ENCODE results near the gene CHN2. TPM values are rescaled to one million over a fixed set of nuclear protein-coding genes. Genes with fewer than 3 reads are reported as not detected.
"Not testable (repeated sequence)": the region's sequence is repeated elsewhere in the genome, so short reads cannot be mapped to it uniquely, and the experiment has no call there.

Gene CHN2
- total RNA-seq, 1 donor from 2014 or later, result 8.0 TPM

DNA sequence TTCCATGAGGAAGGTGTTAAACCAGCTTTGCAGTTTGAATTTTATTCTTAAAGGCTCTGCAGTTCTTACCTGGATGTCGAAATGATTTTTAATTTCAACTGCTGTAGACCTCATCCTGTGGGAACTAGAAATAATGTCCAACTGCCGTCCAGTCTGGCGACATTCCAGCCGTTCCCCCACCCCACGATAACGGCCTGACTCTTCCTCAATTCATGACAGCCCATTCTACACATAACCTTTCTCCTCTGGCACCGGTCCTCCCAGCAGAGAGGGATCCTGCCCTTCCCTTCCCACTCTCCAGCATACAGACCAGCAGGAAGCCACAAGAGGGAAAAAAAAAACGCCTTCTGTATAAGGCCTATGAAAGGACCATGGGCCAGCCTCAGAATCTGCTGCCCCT lies 317.3 kb downstream of the CHN2 start:
- H3K9me3 Mint-ChIP-seq, result no peaks in the 10 kb centered on the region
- no peak for DNase-seq (ENCODE audit: low spot score in 2 of 2, unreplicated experiment in 2 of 2)
- H3K4me3 Mint-ChIP-seq, result no peak overlapping the region
- no peaks in the 10 kb centered on the region for H3K27me3 Mint-ChIP-seq (ENCODE audit: low read depth)
- TF ChIP-seq, protein P1, sequence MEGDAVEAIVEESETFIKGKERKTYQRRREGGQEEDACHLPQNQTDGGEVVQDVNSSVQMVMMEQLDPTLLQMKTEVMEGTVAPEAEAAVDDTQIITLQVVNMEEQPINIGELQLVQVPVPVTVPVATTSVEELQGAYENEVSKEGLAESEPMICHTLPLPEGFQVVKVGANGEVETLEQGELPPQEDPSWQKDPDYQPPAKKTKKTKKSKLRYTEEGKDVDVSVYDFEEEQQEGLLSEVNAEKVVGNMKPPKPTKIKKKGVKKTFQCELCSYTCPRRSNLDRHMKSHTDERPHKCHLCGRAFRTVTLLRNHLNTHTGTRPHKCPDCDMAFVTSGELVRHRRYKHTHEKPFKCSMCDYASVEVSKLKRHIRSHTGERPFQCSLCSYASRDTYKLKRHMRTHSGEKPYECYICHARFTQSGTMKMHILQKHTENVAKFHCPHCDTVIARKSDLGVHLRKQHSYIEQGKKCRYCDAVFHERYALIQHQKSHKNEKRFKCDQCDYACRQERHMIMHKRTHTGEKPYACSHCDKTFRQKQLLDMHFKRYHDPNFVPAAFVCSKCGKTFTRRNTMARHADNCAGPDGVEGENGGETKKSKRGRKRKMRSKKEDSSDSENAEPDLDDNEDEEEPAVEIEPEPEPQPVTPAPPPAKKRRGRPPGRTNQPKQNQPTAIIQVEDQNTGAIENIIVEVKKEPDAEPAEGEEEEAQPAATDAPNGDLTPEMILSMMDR (IDR thresholded peaks at IDR 0.05; ENCODE audit: unreplicated experiment), result no peak
- no peak overlapping the region for H3K27ac Mint-ChIP-seq
- H3K36me3 Mint-ChIP-seq, result peaks cover 3% of the 10 kb centered on the region
- H3K4me1 Mint-ChIP-seq, result peaks cover 5% of the 10 kb centered on the region

- Mint-ChIP-seq H3K4me3 (no peak overlapping the region), H3K27me3 (ENCODE audit: low read depth) (no peaks in the 10 kb centered on the region), H3K27ac (no peak overlapping the region), H3K4me1 (peaks cover 5% of the 10 kb centered on the region), H3K9me3 (peaks cover 9% of the 10 kb centered on the region), H3K36me3 (peaks cover under 1% of the 10 kb centered on the region)
- DNase-seq (ENCODE audit: low spot score in 2 of 2, unreplicated experiment in 2 of 2), result no peak
- TF ChIP-seq, protein P1 (IDR thresholded peaks at IDR 0.05; ENCODE audit: unreplicated experiment), result no peak
These were observed 321.9 kb downstream of the CHN2 start for GRCh38 chr7:29516491-29516890.

GRCh38 chr7:29518616-29519015 lies 324.0 kb downstream of the CHN2 start:
- H3K4me1 Mint-ChIP-seq, result no peaks in the 10 kb centered on the region
- H3K4me3 Mint-ChIP-seq, result no peak overlapping the region
- TF ChIP-seq, protein P1 (IDR thresholded peaks at IDR 0.05; ENCODE audit: unreplicated experiment), result no peak
- DNase-seq (ENCODE audit: low spot score in 2 of 2, unreplicated experiment in 2 of 2), result no peak
- H3K9me3 Mint-ChIP-seq, result peaks cover 30% of the 10 kb centered on the region
- H3K27me3 Mint-ChIP-seq (ENCODE audit: low read depth), result no peaks in the 10 kb centered on the region
- H3K36me3 Mint-ChIP-seq, result peaks cover 13% of the 10 kb centered on the region
- H3K27ac Mint-ChIP-seq, result no peak overlapping the region

- no peak for DNase-seq (ENCODE audit: low spot score in 2 of 2, unreplicated experiment in 2 of 2)
- Mint-ChIP-seq H3K36me3 (peaks cover 13% of the 10 kb centered on the region), H3K9me3 (peaks cover 35% of the 10 kb centered on the region), H3K4me1 (no peaks in the 10 kb centered on the region), H3K27me3 (ENCODE audit: low read depth) (no peaks in the 10 kb centered on the region), H3K4me3 (no peak overlapping the region), H3K27ac (no peak overlapping the region)
- TF ChIP-seq, protein P1 (IDR thresholded peaks at IDR 0.05; ENCODE audit: unreplicated experiment), result no peak
These were observed 329.2 kb downstream of the CHN2 start for GRCh38 chr7:29523728-29524127.

DNA sequence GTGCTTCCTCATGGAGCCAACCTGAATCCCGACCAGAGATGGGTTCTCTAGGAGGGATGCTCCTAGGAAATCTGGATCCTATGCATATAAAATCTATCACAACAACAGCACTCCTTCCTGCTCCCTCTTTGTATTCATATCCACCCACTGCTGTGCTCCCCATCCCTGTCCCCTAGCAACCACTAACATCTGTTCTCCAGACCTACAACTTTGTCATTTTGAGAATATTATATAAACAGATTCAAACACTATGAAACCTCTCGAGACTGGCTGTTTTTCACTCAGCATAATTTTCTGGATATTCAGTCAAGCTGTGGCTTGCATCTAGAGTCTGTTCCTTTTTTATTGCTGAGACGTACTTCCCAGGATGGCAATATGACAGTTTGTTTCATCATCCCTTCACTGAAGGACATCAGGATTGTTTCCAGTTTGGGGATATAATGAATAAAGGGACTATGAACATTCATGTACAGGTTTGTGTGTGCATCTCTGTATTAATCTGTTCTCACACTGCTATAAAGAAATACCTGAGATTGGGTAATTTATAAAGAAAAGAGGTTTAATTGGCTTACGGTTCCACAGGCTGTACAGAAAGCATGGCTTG lies 333.0 kb downstream of the CHN2 start:
- Mint-ChIP-seq H3K4me1 (no peaks in the 10 kb centered on the region), H3K36me3 (peaks cover 17% of the 10 kb centered on the region), H3K9me3 (peaks cover 31% of the 10 kb centered on the region), H3K27ac (no peak overlapping the region), H3K27me3 (ENCODE audit: low read depth) (no peaks in the 10 kb centered on the region), H3K4me3 (no peak overlapping the region)
- DNase-seq (ENCODE audit: low spot score in 2 of 2, unreplicated experiment in 2 of 2), result no peak
- TF ChIP-seq, protein P1 (IDR thresholded peaks at IDR 0.05; ENCODE audit: unreplicated experiment), result no peak

DNA sequence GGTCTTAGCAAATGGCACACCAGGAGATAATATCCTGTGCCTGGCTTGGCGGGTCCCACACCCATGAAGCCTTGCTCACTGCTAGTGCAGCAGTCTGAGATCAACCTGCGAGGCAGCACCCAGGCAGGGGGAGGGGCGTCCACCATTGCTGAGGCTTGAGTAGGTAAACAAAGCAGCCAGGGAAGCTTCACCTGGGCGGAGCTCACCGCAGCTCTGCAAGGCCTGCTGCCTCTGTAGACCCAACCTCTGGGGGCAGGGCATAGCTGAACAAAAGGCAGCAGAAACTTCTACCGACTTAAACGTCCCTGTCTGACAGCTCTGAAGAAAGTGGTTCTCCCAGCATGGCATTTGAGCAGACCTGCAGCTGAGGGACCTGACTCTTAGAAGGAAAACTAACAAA lies 334.0 kb downstream of the CHN2 start:
- Mint-ChIP-seq H3K9me3 (peaks cover 22% of the 10 kb centered on the region), H3K36me3 (peaks cover 14% of the 10 kb centered on the region)
- not testable (repeated sequence) for H3K4me3 Mint-ChIP-seq; H3K4me1 Mint-ChIP-seq; H3K27ac Mint-ChIP-seq; H3K27me3 Mint-ChIP-seq (ENCODE audit: low read depth); DNase-seq (ENCODE audit: low spot score in 2 of 2, unreplicated experiment in 2 of 2)

Other genes with a start within 250 kb of the CHN2 start
- 11.9 to 14.2 TPM (median 13.4 TPM) in 3 replicates for gene TRIL, start 236.4 kb upstream of the CHN2 start, total RNA-seq
- gene CPVL, start 48.2 kb upstream of the CHN2 start, total RNA-seq, result 10.7 to 11.4 TPM (median 11.1 TPM) in 3 replicates